Naive thymus-derived CD8-positive, alpha-beta T cell (primary cell): ENCODE results near the gene TBL1X. TPM values are rescaled to one million over a fixed set of nuclear protein-coding genes. Genes with fewer than 3 reads are reported as not detected.

Source experiments
- ATAC-seq, 2 donors: fragments of 150-1000 bp; cut with Tn5 transposase in 1 of 2; sonication (Bioruptor Pico), chemical (Tn5 transposase) in 1 of 2; 1 replicate in 1 of 2; 2 replicates in 1 of 2; pipeline ENCODE4 v1.10.0; 2021; ENCODE audit warnings: mild to moderate bottlenecking in 2 of 2, moderate library complexity in 2 of 2
- POLR2A ChIA-PET: fragments of 350-600 bp; sonication (Branson Sonifier 250); formaldehyde crosslinking; loops from one replicate; lab custom pipeline; 2021; ENCODE audit warnings: antibody characterized with exemption; lab: Charles Lee
- DNase-seq, 10 donors: peaks; one replicate each; pipeline versions ENCODE4 v3.0.0 to v3.0.0-alpha.2; 2020 to 2022
- H3K27ac Mint-ChIP-seq, 10 donors: one replicate each; pipeline ENCODE4 v1.8.0; 2020 to 2022; ENCODE audit warnings: mild to moderate bottlenecking in 10 of 10, mixed read lengths in 10 of 10, moderate library complexity in 4 of 10, inconsistent platforms in 1 of 10
- H3K27me3 Mint-ChIP-seq, 5 donors: one replicate each; pipeline ENCODE4 v1.8.0; 2021 to 2022; ENCODE audit warnings: mixed read lengths in 5 of 5
- H3K36me3 Mint-ChIP-seq, 3 donors: one replicate each; pipeline ENCODE4 v1.8.0; 2020 to 2022; ENCODE audit warnings: mixed read lengths in 3 of 3, mild to moderate bottlenecking in 2 of 3, inconsistent platforms in 1 of 3
- H3K4me1 Mint-ChIP-seq, 4 donors: one replicate each; pipeline ENCODE4 v1.8.0; 2021 to 2022; ENCODE audit warnings: mixed read lengths in 4 of 4
- H3K4me3 Mint-ChIP-seq, 10 donors: one replicate each; pipeline ENCODE4 v1.8.0; 2020 to 2022; ENCODE audit warnings: mild to moderate bottlenecking in 10 of 10, mixed read lengths in 10 of 10, moderate library complexity in 6 of 10, inconsistent platforms in 1 of 10
- H3K9me3 Mint-ChIP-seq, 9 donors: one replicate each; pipeline ENCODE4 v1.8.0; 2020 to 2022; ENCODE audit warnings: mixed read lengths in 9 of 9, mild to moderate bottlenecking in 3 of 9, inconsistent platforms in 1 of 9, moderate library complexity in 1 of 9
- polyA plus RNA-seq, 3 donors: library from polyadenylated mRNA; unstranded; fragments of 300-500 nt; fragmentation: Illumina TruSeq; gene quantifications; one replicate each; pipeline ENCODE4 v1.2.3, GENCODE V29; 2021
- total RNA-seq, 8 experiments: library from RNA in 2 of 8; stranded (reverse) in 2 of 8; gene quantifications; one replicate each; pipeline ENCODE4 v1.2.3 and lab custom pipeline; 2021 to 2026

Gene TBL1X
- total and polyA plus RNA-seq, 5 experiments from 2014 or later: 14.6 to 49.5 (median 23.4) TPM

- no peak overlapping the region for H3K27ac Mint-ChIP-seq
- H3K4me1 Mint-ChIP-seq: peaks cover 0 to 4% (median 0%) of the 10 kb centered on the region in 4 donors
- ATAC-seq: no peak
- no peaks in the 10 kb centered on the region for H3K36me3 Mint-ChIP-seq
- no peak overlapping the region for H3K4me3 Mint-ChIP-seq
- POLR2A ChIA-PET: no interaction called here
- DNase-seq: no peak
- H3K9me3 Mint-ChIP-seq: peaks cover 0 to 3% (median 0%) of the 10 kb centered on the region in 9 donors
- peaks cover 5 to 22% (median 7%) of the 10 kb centered on the region in 5 donors for H3K27me3 Mint-ChIP-seq
Observed at GRCh38 chrX:9770319-9770718, 305.5 kb downstream of the TBL1X start.

GRCh38 chrX:9772943-9773342 is 308.1 kb downstream of the TBL1X start:
- POLR2A ChIA-PET: no interaction called here
- no peak overlapping the region for H3K27ac Mint-ChIP-seq
- DNase-seq: no peak
- no peaks in the 10 kb centered on the region for H3K36me3 Mint-ChIP-seq
- peaks cover 5 to 21% (median 9%) of the 10 kb centered on the region in 5 donors for H3K27me3 Mint-ChIP-seq
- no peak for ATAC-seq
- H3K4me3 Mint-ChIP-seq: no peak overlapping the region
- H3K9me3 Mint-ChIP-seq: peaks cover 0 to 3% (median 0%) of the 10 kb centered on the region in 9 donors
- H3K4me1 Mint-ChIP-seq: peaks cover 0 to 2% (median 0%) of the 10 kb centered on the region in 4 donors

GRCh38 chrX:9775930-9776329 is 311.1 kb downstream of the TBL1X start:
- Mint-ChIP-seq H3K4me1 (no peaks in the 10 kb centered on the region), H3K27me3 (peaks cover 3 to 25% (median 8%) of the 10 kb centered on the region in 5 donors), H3K9me3 (peaks cover 0 to 6% (median 0%) of the 10 kb centered on the region in 9 donors), H3K36me3 (no peaks in the 10 kb centered on the region), H3K27ac (no peak overlapping the region), H3K4me3 (no peak overlapping the region)
- POLR2A ChIA-PET: no interaction called here
- DNase-seq (no peak), ATAC-seq (no peak)

- ATAC-seq (no peak), DNase-seq (no peak)
- Mint-ChIP-seq H3K27me3 (peaks cover 0 to 15% (median 7%) of the 10 kb centered on the region in 5 donors), H3K27ac (no peak overlapping the region), H3K36me3 (no peaks in the 10 kb centered on the region), H3K9me3 (peaks cover 0 to 7% (median 0%) of the 10 kb centered on the region in 9 donors), H3K4me1 (peaks cover 0 to 3% (median 0%) of the 10 kb centered on the region in 4 donors), H3K4me3 (no peak overlapping the region)
- POLR2A ChIA-PET: no interaction called here
Observed at GRCh38 chrX:9781941-9782340, 317.1 kb downstream of the TBL1X start.

GRCh38 chrX:9784332-9784731 is 319.5 kb downstream of the TBL1X start:
- ATAC-seq (no peak), DNase-seq (no peak)
- no peak overlapping the region for H3K4me3 Mint-ChIP-seq
- peaks cover 4 to 28% (median 16%) of the 10 kb centered on the region in 5 donors for H3K27me3 Mint-ChIP-seq
- peaks cover 0 to 5% (median 0%) of the 10 kb centered on the region in 9 donors for H3K9me3 Mint-ChIP-seq
- no peaks in the 10 kb centered on the region for H3K36me3 Mint-ChIP-seq
- POLR2A ChIA-PET: no interaction called here
- no peak overlapping the region for H3K27ac Mint-ChIP-seq
- H3K4me1 Mint-ChIP-seq: peaks cover 0 to 4% (median 0%) of the 10 kb centered on the region in 4 donors

GRCh38 chrX:9785254-9785943 is 320.5 kb downstream of the TBL1X start:
- peaks cover 4 to 29% (median 13%) of the 10 kb centered on the region in 5 donors for H3K27me3 Mint-ChIP-seq
- POLR2A ChIA-PET: no interaction called here
- no peak overlapping the region for H3K27ac Mint-ChIP-seq
- peaks cover 0 to 4% (median 0%) of the 10 kb centered on the region in 4 donors for H3K4me1 Mint-ChIP-seq
- H3K4me3 Mint-ChIP-seq: peak overlapping the region in 4 of 10 donors; percentile 30 to 54 (median 44)
- no peak for DNase-seq
- peaks cover 0 to 5% (median 0%) of the 10 kb centered on the region in 9 donors for H3K9me3 Mint-ChIP-seq
- H3K36me3 Mint-ChIP-seq: no peaks in the 10 kb centered on the region
- no peak for ATAC-seq

GRCh38 chrX:9785944-9786797 is 321.3 kb downstream of the TBL1X start, which contains the start of gene SHROOM2:
Gene SHROOM2, plus strand, starts transcription at chrX:9786429. Its CDS starts 117 bp downstream, at chrX:9786546.
- H3K4me1 Mint-ChIP-seq: peaks cover 0 to 4% (median 0%) of the 10 kb centered on the region in 4 donors
- DNase-seq (no peak), ATAC-seq (no peak)
- peaks cover 4 to 28% (median 13%) of the 10 kb centered on the region in 5 donors for H3K27me3 Mint-ChIP-seq
- no peak within 1 kb of the TSS for H3K27ac Mint-ChIP-seq
- no peaks in the 10 kb centered on the region for H3K36me3 Mint-ChIP-seq
- peak within 1 kb of the TSS in 6 of 10 donors; percentile 45 to 71 (median 54) for H3K4me3 Mint-ChIP-seq
- POLR2A ChIA-PET: no interaction called here
- peaks cover 0 to 5% (median 0%) of the 10 kb centered on the region in 9 donors for H3K9me3 Mint-ChIP-seq

GRCh38 chrX:9786798-9787635 is 322.2 kb downstream of the TBL1X start:
- Mint-ChIP-seq H3K27me3 (peaks cover 4 to 27% (median 13%) of the 10 kb centered on the region in 5 donors), H3K36me3 (no peaks in the 10 kb centered on the region), H3K9me3 (peaks cover 0 to 5% (median 0%) of the 10 kb centered on the region in 9 donors), H3K4me3 (peak overlapping the region in 7 of 10 donors; percentile 29 to 71 (median 53)), H3K27ac (no peak overlapping the region), H3K4me1 (peaks cover 0 to 4% (median 0%) of the 10 kb centered on the region in 4 donors)
- DNase-seq (no peak), ATAC-seq (no peak)
- POLR2A ChIA-PET: no interaction called here

- Mint-ChIP-seq H3K27me3 (peaks cover 2 to 27% (median 13%) of the 10 kb centered on the region in 5 donors), H3K36me3 (no peaks in the 10 kb centered on the region), H3K27ac (no peak overlapping the region), H3K4me3 (no peak overlapping the region), H3K4me1 (peaks cover 0 to 4% (median 0%) of the 10 kb centered on the region in 4 donors), H3K9me3 (peaks cover 0 to 2% (median 0%) of the 10 kb centered on the region in 9 donors)
- DNase-seq (no peak), ATAC-seq (no peak)
- POLR2A ChIA-PET: no interaction called here
Observed at GRCh38 chrX:9788911-9789310, 324.1 kb downstream of the TBL1X start.

- Mint-ChIP-seq H3K27me3 (peaks cover 2 to 27% (median 13%) of the 10 kb centered on the region in 5 donors), H3K27ac (no peak overlapping the region), H3K36me3 (no peaks in the 10 kb centered on the region), H3K4me1 (peaks cover 0 to 4% (median 0%) of the 10 kb centered on the region in 4 donors), H3K9me3 (peaks cover 0 to 4% (median 0%) of the 10 kb centered on the region in 9 donors), H3K4me3 (no peak overlapping the region)
- POLR2A ChIA-PET: no interaction called here
- no peak for DNase-seq
- no peak for ATAC-seq
Observed at GRCh38 chrX:9789555-9789954, 324.7 kb downstream of the TBL1X start.
